MCF 10A (cell line): ENCODE results near the gene LHFPL2. TPM values are rescaled to one million over a fixed set of nuclear protein-coding genes. Genes with fewer than 3 reads are reported as not detected.
"Not testable (repeated sequence)": the region's sequence is repeated elsewhere in the genome, so short reads cannot be mapped to it uniquely, and the experiment has no call there.

Experiments
- Bru-seq: library from RNA; stranded (reverse); fragments of 400-500 nt; gene quantifications from one replicate; lab custom pipeline; 2021; lab: Mats Ljungman, UMichigan
- BruChase-seq, 2 experiments: library from RNA; stranded (reverse); fragments of 400-500 nt; gene quantifications; one replicate each; lab custom pipeline; 2021; lab: Mats Ljungman, UMichigan
- BruUV-seq: library from RNA; stranded (reverse); fragments of 400-500 nt; replicated peaks from 2 replicates; lab custom pipeline; 2021; lab: Mats Ljungman, UMichigan
- CTCF ChIA-PET: fragments of 300-600 bp; sonication (Branson Sonifier 250); formaldehyde crosslinking; extraction: SDS; loops from one replicate; lab custom pipeline; 2021; ENCODE audit warnings: antibody characterized with exemption, inconsistent platforms; lab: Yijun Ruan, JAX
- POLR2A ChIA-PET: fragments of 300-600, 350-650 bp; sonication (Branson Sonifier 250); formaldehyde crosslinking; extraction: SDS; loops from one replicate; lab custom pipeline; 2020; ENCODE audit warnings: antibody characterized with exemption, inconsistent platforms; lab: Yijun Ruan, JAX
- DNase-seq: peaks from one replicate; pipeline ENCODE4 v3.0.0-alpha.2; 2018; ENCODE audit not compliant: unreplicated experiment
- H3K27ac Mint-ChIP-seq: one replicate; pipeline ENCODE4 v1.8.0; 2022; ENCODE audit warnings: mild to moderate bottlenecking, low read depth, mixed read lengths; ENCODE audit not compliant: unreplicated experiment
- H3K27me3 Mint-ChIP-seq: one replicate; pipeline ENCODE4 v1.8.0; 2022; ENCODE audit warnings: mixed read lengths; ENCODE audit not compliant: insufficient read depth, unreplicated experiment
- H3K36me3 Mint-ChIP-seq: one replicate; pipeline ENCODE4 v1.8.0; 2022; ENCODE audit warnings: mild to moderate bottlenecking, moderate library complexity, mixed read lengths; ENCODE audit not compliant: insufficient read depth, unreplicated experiment
- H3K4me1 Mint-ChIP-seq: one replicate; pipeline ENCODE4 v1.8.0; 2022; ENCODE audit warnings: mixed read lengths; ENCODE audit not compliant: insufficient read depth, unreplicated experiment
- H3K4me3 Mint-ChIP-seq: one replicate; pipeline ENCODE4 v1.8.0; 2022; ENCODE audit warnings: mild to moderate bottlenecking, moderate library complexity, mixed read lengths; ENCODE audit not compliant: unreplicated experiment
- H3K9me3 Mint-ChIP-seq: one replicate; pipeline ENCODE4 v1.8.0; 2022; ENCODE audit warnings: mixed read lengths; ENCODE audit not compliant: unreplicated experiment
- intact Hi-C: fragments of 100-400 bp; cut with micrococcal nuclease; formaldehyde crosslinking; loops from 2 replicates; pipeline ENCODE4 v1.14.1; 2022
- long read RNA-seq: library from polyadenylated mRNA; stranded (forward); transcript quantifications from one replicate; pipeline ENCODE4 v2.0.0, GENCODE V29; 2022
- total RNA-seq: library from RNA; stranded (reverse); gene quantifications from 2 replicates; pipeline ENCODE4 v1.2.3, GENCODE V29; 2022
- TF ChIP-seq, protein P1 (sequence below): fragments of 200-600 bp; IDR thresholded peaks from one replicate; pipeline ENCODE4 v1.8.0; 2022; ENCODE audit warnings: antibody characterized with exemption, mild to moderate bottlenecking; ENCODE audit not compliant: unreplicated experiment

Gene LHFPL2, protein sequence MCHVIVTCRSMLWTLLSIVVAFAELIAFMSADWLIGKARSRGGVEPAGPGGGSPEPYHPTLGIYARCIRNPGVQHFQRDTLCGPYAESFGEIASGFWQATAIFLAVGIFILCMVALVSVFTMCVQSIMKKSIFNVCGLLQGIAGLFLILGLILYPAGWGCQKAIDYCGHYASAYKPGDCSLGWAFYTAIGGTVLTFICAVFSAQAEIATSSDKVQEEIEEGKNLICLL
- total RNA-seq: 45.9 and 93.3 TPM in 2 replicates
- percentile 97 among the genes with signal in this experiment for Bru-seq, nascent RNA
- percentile 84 among the genes with signal in this experiment for BruChase-seq, experiment 1, labeled RNA remaining after a 6-hour chase
- BruChase-seq, experiment 2, labeled RNA remaining after a 2-hour chase: percentile 90 among the genes with signal in this experiment
- long read RNA-seq, full-length matches to known transcripts: 33 of 63 reads
- long read RNA-seq, partial matches to known transcripts: 2 of 63 reads
- long read RNA-seq, other reads (novel, unspliced or antisense): 28 of 63 reads

DNA sequence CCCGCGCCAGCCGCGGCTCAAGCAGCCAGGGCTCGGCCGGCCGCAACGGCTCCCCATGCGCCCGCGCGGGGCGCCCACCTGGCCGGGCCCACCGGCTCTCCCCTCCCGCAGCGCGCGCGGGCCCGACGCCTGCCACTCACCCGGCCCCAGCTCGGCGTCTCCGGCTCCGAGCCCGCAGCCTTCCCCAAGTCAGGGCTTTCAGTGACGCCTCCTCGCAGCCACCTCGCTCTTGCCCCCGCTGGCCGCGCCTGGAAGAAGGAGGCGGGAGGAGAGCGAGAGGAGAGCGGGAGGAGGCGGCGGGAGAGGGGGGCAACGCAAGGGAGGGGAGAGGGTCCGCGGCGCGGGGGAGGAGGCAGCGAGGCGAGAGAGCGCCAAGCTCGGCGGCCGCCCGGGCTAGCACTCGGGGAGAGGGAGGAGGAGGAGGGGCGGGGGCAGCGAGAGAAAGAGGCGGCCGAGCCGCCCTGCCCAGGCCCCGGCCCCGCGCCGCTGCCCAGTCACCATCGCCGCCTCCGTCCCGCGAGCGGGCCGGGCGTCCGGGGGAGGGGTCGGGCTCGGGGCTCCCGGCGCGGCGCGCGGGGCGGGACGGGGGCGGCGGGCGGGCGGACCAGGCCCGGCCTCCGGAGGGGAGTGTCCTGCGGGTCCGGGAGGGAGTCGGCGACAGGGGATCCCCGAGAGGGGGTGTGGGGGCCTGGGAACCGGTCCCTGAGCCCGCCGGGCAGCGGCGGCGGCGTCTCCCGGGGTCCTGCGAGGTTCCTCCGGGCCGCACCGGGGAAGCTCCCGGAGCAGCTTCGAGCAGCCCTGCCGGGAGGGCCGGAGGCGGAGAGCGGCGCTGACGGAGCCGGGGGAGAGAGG, at the start of gene LHFPL2:
Gene LHFPL2 (minus strand): TSS at position 414 of the 852 bp plus-strand sequence. CDS start 138,559 bp downstream, outside the sequence.
- intact Hi-C loops: loop anchor here (1.0 to 10.0 kb wide), 7 partner anchors 28 to 316 kb away; no protein-coding TSS in a partner anchor
- DNase-seq: peak; percentile 65

DNA sequence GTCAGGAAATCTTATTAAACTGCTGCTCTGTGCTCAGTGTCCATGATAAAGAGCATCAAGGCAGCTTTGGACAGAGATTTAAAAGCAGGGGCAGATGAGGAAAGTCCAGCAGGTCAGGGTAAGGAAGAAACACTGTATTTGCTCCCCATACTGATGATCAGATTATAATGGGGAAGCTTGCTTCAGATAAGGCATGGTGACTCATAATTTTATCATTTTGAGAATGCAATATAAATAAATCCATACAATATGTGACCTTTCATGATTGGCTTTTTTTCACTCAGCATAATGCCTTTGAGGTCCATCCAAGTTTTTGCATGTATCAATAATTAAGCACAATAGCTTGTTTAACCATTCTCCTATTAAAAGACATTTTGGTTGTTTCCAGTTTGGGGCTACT, 48.1 kb upstream of the LHFPL2 start:
- peak overlapping the region; percentile 98 for H3K27ac Mint-ChIP-seq
- no TSS peak for BruUV-seq
- H3K36me3 Mint-ChIP-seq: peaks cover 3% of the 10 kb centered on the region
- intact Hi-C loops: no loop called here
- POLR2A ChIA-PET: interaction anchor here (1.2 kb wide), 1 partner anchor 50 kb away, joined by 3 read pairs; no protein-coding TSS in a partner anchor
- TF ChIP-seq, protein P1, sequence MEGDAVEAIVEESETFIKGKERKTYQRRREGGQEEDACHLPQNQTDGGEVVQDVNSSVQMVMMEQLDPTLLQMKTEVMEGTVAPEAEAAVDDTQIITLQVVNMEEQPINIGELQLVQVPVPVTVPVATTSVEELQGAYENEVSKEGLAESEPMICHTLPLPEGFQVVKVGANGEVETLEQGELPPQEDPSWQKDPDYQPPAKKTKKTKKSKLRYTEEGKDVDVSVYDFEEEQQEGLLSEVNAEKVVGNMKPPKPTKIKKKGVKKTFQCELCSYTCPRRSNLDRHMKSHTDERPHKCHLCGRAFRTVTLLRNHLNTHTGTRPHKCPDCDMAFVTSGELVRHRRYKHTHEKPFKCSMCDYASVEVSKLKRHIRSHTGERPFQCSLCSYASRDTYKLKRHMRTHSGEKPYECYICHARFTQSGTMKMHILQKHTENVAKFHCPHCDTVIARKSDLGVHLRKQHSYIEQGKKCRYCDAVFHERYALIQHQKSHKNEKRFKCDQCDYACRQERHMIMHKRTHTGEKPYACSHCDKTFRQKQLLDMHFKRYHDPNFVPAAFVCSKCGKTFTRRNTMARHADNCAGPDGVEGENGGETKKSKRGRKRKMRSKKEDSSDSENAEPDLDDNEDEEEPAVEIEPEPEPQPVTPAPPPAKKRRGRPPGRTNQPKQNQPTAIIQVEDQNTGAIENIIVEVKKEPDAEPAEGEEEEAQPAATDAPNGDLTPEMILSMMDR: no peak
- H3K9me3 Mint-ChIP-seq: no peaks in the 10 kb centered on the region
- H3K4me1 Mint-ChIP-seq: peaks cover 31% of the 10 kb centered on the region
- H3K27me3 Mint-ChIP-seq: no peaks in the 10 kb centered on the region
- CTCF ChIA-PET: no interaction called here
- H3K4me3 Mint-ChIP-seq: no peak overlapping the region
- DNase-seq: no peak

More for the DNA sequence above, at the start of gene LHFPL2:
- H3K9me3 Mint-ChIP-seq: no peaks in the 10 kb centered on the region
- POLR2A ChIA-PET: interaction anchor here (0.6 to 6.2 kb wide), 12 partner anchors 10 to 344 kb away, joined by 3 to 67 read pairs (median 4); no protein-coding TSS in a partner anchor
- TF ChIP-seq, protein P1: no peak
- CTCF ChIA-PET: interaction anchor here (0.6 to 1.1 kb wide), 5 partner anchors 182 to 839 kb away, joined by 3 read pairs; no protein-coding TSS in a partner anchor
- H3K4me3 Mint-ChIP-seq: peak within 1 kb of the TSS; percentile 90
- peaks cover 35% of the 10 kb centered on the region for H3K4me1 Mint-ChIP-seq
- peak within 1 kb of the TSS; percentile 94 for H3K27ac Mint-ChIP-seq
- H3K27me3 Mint-ChIP-seq: no peaks in the 10 kb centered on the region
- BruUV-seq: no TSS peak
- peaks cover 20% of the 10 kb centered on the region for H3K36me3 Mint-ChIP-seq

GRCh38 chr5:78696052-78696451, 47.5 kb upstream of the LHFPL2 start:
- CTCF ChIA-PET, intact Hi-C loops, H3K4me3 Mint-ChIP-seq, BruUV-seq, DNase-seq, H3K27me3 Mint-ChIP-seq, H3K9me3 Mint-ChIP-seq, POLR2A ChIA-PET, H3K36me3 Mint-ChIP-seq: not testable (repeated sequence)
- Mint-ChIP-seq H3K27ac (peak overlapping the region; percentile 98), H3K4me1 (peaks cover 30% of the 10 kb centered on the region)

DNA sequence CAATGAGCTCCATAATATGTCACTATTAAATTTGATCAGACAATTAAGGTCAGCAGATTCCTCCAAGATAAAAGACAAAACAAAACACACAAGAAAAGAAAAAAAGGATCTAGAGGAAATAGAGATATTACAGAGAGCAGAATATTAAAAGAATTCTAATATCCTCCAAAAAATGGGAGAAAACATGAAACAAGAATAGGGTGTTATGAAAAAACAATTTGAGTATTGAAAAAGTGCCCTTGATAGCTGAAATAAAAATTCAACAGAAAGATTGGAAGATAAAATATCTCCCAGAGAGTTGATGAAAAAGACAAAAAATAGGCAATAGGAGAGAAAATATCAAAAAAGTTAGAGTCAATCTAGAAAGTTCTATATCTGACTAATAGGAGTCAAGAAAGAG, 44.8 kb upstream of the LHFPL2 start:
- POLR2A ChIA-PET: interaction anchor here (1.2 kb wide), 1 partner anchor 10 kb away, joined by 3 read pairs; no protein-coding TSS in a partner anchor
- no TSS peak for BruUV-seq
- CTCF ChIA-PET: interaction anchor here (0.6 kb wide), 1 partner anchor 70 kb away, joined by 3 read pairs; no protein-coding TSS in a partner anchor
- Mint-ChIP-seq H3K36me3 (no peaks in the 10 kb centered on the region), H3K4me1 (peaks cover 7% of the 10 kb centered on the region), H3K9me3 (no peaks in the 10 kb centered on the region), H3K27me3 (no peaks in the 10 kb centered on the region), H3K27ac (no peak overlapping the region), H3K4me3 (no peak overlapping the region)
- TF ChIP-seq, protein P1: no peak
- DNase-seq: no peak
- intact Hi-C loops: no loop called here
